Parathyroid adenoma (tissue), 2 donors: ENCODE data around the gene ZBED1.
"Not testable (repeated sequence)": the region's sequence is repeated elsewhere in the genome, so short reads cannot be mapped to it uniquely, and the experiment has no call there.

Source experiments
- H2AFZ ChIP-seq: fragments of 300-600 bp; sonication (generic); one replicate; pipeline ENCODE4 v1.7.0; 2017; ENCODE audit warnings: antibody characterized with exemption, mild to moderate bottlenecking
- H3K27ac ChIP-seq: fragments of 300-600 bp; sonication (generic); one replicate; pipeline ENCODE4 v1.7.0; 2017
- H3K27me3 ChIP-seq: fragments of 300-600 bp; sonication (generic); one replicate; pipeline ENCODE4 v1.7.0; 2017; ENCODE audit warnings: low read length; ENCODE audit not compliant: control insufficient read depth, insufficient read depth
- H3K36me3 ChIP-seq: fragments of 300-600 bp; sonication (generic); one replicate; pipeline ENCODE4 v1.7.0; 2017; ENCODE audit warnings: low read length; ENCODE audit not compliant: control insufficient read depth, insufficient read depth
- H3K4me1 ChIP-seq: fragments of 300-600 bp; sonication (generic); one replicate; pipeline ENCODE4 v1.7.0; 2017; ENCODE audit warnings: control low read depth
- H3K4me2 ChIP-seq: fragments of 300-600 bp; sonication (generic); one replicate; pipeline ENCODE4 v1.7.0; 2017; ENCODE audit warnings: low read length
- H3K4me3 ChIP-seq: fragments of 300-600 bp; sonication (generic); one replicate; pipeline ENCODE4 v1.7.0; 2017; ENCODE audit warnings: low read depth, low read length
- H3K79me2 ChIP-seq: fragments of 300-600 bp; sonication (generic); one replicate; pipeline ENCODE4 v1.7.0; 2017; ENCODE audit warnings: control low read depth
- H3K9ac ChIP-seq: fragments of 300-600 bp; sonication (generic); one replicate; pipeline ENCODE4 v1.7.0; 2017; ENCODE audit warnings: mild to moderate bottlenecking
- H3K9me3 ChIP-seq: fragments of 300-600 bp; sonication (generic); one replicate; pipeline ENCODE4 v1.7.0; 2017; ENCODE audit warnings: low read length; ENCODE audit not compliant: control insufficient read depth
- TF ChIP-seq, protein P1 (sequence below): fragments of 300-600 bp; sonication (generic); IDR thresholded peaks from one replicate; pipeline ENCODE4 v1.7.0; 2017; ENCODE audit warnings: antibody characterized with exemption, mild to moderate bottlenecking
- donor health status: primary hyperparathyroidism.

ZBED1 gene

DNA sequence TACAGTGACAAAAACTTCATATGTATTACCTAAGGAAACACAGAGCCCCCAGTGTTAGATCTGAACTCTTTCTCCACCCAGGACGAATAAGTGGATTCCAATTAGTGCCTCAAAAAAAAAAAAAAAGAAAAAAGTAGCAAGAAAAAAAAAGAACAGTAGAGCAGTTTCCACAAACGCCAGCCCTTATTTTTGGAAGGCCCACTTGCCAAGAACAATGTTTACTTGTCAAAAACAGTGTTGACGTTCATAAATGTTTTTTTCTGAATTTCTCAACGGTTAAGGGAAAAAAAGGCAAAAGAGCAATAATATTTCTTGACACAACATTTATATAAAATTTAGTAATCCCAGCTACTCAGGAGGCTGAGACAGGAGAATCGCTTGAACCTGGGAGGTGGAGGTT, 38.7 kb downstream of the ZBED1 start:
- no peaks in the 10 kb centered on the region for H3K9me3 ChIP-seq
- no peak overlapping the region for H2AFZ ChIP-seq
- TF ChIP-seq, protein P1, sequence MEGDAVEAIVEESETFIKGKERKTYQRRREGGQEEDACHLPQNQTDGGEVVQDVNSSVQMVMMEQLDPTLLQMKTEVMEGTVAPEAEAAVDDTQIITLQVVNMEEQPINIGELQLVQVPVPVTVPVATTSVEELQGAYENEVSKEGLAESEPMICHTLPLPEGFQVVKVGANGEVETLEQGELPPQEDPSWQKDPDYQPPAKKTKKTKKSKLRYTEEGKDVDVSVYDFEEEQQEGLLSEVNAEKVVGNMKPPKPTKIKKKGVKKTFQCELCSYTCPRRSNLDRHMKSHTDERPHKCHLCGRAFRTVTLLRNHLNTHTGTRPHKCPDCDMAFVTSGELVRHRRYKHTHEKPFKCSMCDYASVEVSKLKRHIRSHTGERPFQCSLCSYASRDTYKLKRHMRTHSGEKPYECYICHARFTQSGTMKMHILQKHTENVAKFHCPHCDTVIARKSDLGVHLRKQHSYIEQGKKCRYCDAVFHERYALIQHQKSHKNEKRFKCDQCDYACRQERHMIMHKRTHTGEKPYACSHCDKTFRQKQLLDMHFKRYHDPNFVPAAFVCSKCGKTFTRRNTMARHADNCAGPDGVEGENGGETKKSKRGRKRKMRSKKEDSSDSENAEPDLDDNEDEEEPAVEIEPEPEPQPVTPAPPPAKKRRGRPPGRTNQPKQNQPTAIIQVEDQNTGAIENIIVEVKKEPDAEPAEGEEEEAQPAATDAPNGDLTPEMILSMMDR, result no peak
- no peak overlapping the region for H3K4me3 ChIP-seq
- no peaks in the 10 kb centered on the region for H3K4me1 ChIP-seq
- H3K27me3 ChIP-seq, result no peaks in the 10 kb centered on the region
- H3K9ac ChIP-seq, result no peak overlapping the region
- no peak overlapping the region for H3K27ac ChIP-seq
- peaks cover 12% of the 10 kb centered on the region for H3K79me2 ChIP-seq
- H3K4me2 ChIP-seq, result no peak overlapping the region
- H3K36me3 ChIP-seq, result no peaks in the 10 kb centered on the region

- Histone ChIP-seq H3K9me3 (no peaks in the 10 kb centered on the region), H3K79me2 (peaks cover 12% of the 10 kb centered on the region), H3K36me3 (no peaks in the 10 kb centered on the region), H2AFZ (no peak overlapping the region), H3K27me3 (no peaks in the 10 kb centered on the region), H3K27ac (no peak overlapping the region), H3K9ac (no peak overlapping the region), H3K4me3 (no peak overlapping the region), H3K4me1 (no peaks in the 10 kb centered on the region), H3K4me2 (no peak overlapping the region)
- TF ChIP-seq, protein P1, result no peak
These were observed 39.1 kb downstream of the ZBED1 start for GRCh38 chrX:2461711-2462016.

- not testable (repeated sequence) for H3K27me3 ChIP-seq, H3K27ac ChIP-seq, H3K4me3 ChIP-seq, H3K4me2 ChIP-seq, H2AFZ ChIP-seq, H3K4me1 ChIP-seq, H3K9me3 ChIP-seq, H3K36me3 ChIP-seq, H3K9ac ChIP-seq
- peaks cover 12% of the 10 kb centered on the region for H3K79me2 ChIP-seq
These were observed 39.7 kb downstream of the ZBED1 start for GRCh38 chrX:2460821-2461710.

DNA sequence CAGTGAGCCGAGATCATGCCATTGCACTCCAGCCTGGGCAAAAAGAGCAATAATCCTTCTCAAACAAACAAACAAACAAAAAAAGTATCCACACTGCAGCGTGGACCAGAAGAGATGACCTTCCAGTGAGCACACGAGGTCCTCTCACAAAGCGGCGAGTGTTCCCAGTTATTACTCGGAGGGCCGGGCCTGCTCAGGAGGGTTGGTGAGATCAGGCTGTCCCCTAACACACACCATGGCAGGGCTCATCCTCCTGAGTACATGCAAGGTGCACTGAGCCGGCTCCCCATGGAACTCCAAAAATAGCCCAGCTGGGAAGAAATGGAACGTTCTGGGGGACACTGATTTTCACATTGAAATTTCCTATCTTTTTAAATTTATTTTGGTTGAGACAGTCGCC, 40.7 kb downstream of the ZBED1 start:
- H3K4me2 ChIP-seq, H3K27ac ChIP-seq, H3K4me1 ChIP-seq, H3K4me3 ChIP-seq, H3K27me3 ChIP-seq, H3K36me3 ChIP-seq, H3K9ac ChIP-seq, H2AFZ ChIP-seq, H3K9me3 ChIP-seq: not testable (repeated sequence)
- peaks cover 11% of the 10 kb centered on the region for H3K79me2 ChIP-seq

DNA sequence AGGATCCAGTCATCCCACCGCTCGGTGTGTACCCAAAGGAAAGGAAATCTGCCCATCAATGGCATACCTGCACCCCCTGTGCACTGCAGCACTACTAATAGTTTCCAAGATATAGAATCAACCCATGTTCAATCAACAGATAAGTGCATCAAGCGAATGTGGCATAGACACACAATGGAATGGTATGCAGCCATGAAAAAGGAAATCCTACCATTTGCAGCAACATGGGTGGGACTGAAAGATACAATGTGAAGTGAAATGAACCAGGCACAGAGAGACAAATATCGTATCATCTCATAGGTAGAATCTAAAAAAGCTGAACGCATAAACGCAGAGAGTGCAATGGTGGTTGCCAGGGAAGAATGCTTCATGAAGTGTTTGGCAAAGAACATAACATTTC, 42.5 kb downstream of the ZBED1 start:
- Histone ChIP-seq H3K4me1 (no peaks in the 10 kb centered on the region), H3K4me2 (no peak overlapping the region), H2AFZ (no peak overlapping the region), H3K4me3 (no peak overlapping the region), H3K27me3 (no peaks in the 10 kb centered on the region), H3K27ac (no peak overlapping the region), H3K36me3 (no peaks in the 10 kb centered on the region), H3K9ac (no peak overlapping the region), H3K79me2 (peaks cover 10% of the 10 kb centered on the region), H3K9me3 (no peaks in the 10 kb centered on the region)
- TF ChIP-seq, protein P1, result no peak
